H1 (cell line): ENCODE data around the gene LRP1-AS. TPM values are rescaled to one million over a fixed set of nuclear protein-coding genes. Genes with fewer than 3 reads are reported as not detected.

Source experiments
- CTCF ChIA-PET: fragments of 300-600 bp; sonication (Branson Sonifier 250); formaldehyde crosslinking; loops from one replicate; lab custom pipeline; 2021; ENCODE audit not compliant: partially characterized antibody; lab: Charles Lee
- POLR2A ChIA-PET: fragments of 300-600 bp; sonication (Branson Sonifier 250); formaldehyde crosslinking; loops from one replicate; lab custom pipeline; 2021; ENCODE audit warnings: inconsistent platforms; ENCODE audit not compliant: partially characterized antibody; lab: Charles Lee
- DNase-seq, 2 experiments: peaks; one replicate each; pipeline versions ENCODE4 v3.0.0 to v3.0.0-alpha.2; 2010 to 2022; ENCODE audit warnings: low spot score in 2 of 2, low read depth in 1 of 2, mixed read lengths in 1 of 2
- FAIRE-seq: peaks from 2 replicates; lab custom pipeline; 2011; peaks lifted over from hg19 to GRCh38; lab: Jason Lieb, UNC
- H2AFZ ChIP-seq: 2 replicates; pipeline ENCODE4 v1.8.1; 2012; ENCODE audit warnings: low read length, inconsistent platforms
- H2AK5ac ChIP-seq: 2 replicates; pipeline ENCODE4 v1.6.1; 2013; ENCODE audit warnings: low read depth, low read length
- H2BK120ac ChIP-seq: replicated peaks from 2 replicates; pipeline ENCODE3; 2013; ENCODE audit warnings: low read depth, low read length, inconsistent platforms
- H2BK12ac ChIP-seq: 2 replicates; pipeline ENCODE4 v1.6.1; 2013; ENCODE audit warnings: low read depth, low read length
- H2BK15ac ChIP-seq: 2 replicates; pipeline ENCODE4 v1.6.1; 2013; ENCODE audit warnings: low read length
- H2BK20ac ChIP-seq: 2 replicates; pipeline ENCODE4 v1.6.1; 2013; ENCODE audit warnings: low read length
- H2BK5ac ChIP-seq: 2 replicates; pipeline ENCODE4 v1.6.1; 2013; ENCODE audit warnings: low read depth, low read length
- H3K14ac ChIP-seq: 2 replicates; pipeline ENCODE4 v1.6.1; 2013; ENCODE audit warnings: inconsistent platforms; ENCODE audit not compliant: insufficient read length
- H3K18ac ChIP-seq: 2 replicates; pipeline ENCODE4 v1.6.1; 2013; ENCODE audit warnings: low read length; ENCODE audit errors: extremely low read depth
- H3K23ac ChIP-seq: 2 replicates; pipeline ENCODE4 v1.6.1; 2013; ENCODE audit warnings: inconsistent platforms; ENCODE audit not compliant: insufficient read length
- H3K23me2 ChIP-seq: 2 replicates; pipeline ENCODE4 v1.6.1; 2013; ENCODE audit warnings: low read depth, low read length
- H3K27ac ChIP-seq: 2 replicates; pipeline ENCODE4 v1.6.1; 2011; ENCODE audit warnings: low read depth, low read length, inconsistent platforms
- H3K27me3 ChIP-seq, 4 experiments: replicated peaks in 1 of 4; 1 replicate in 1 of 4; 2 replicates in 3 of 4; pipeline versions ENCODE4 v1.6.1 to v1.8.1; 2011 to 2013; ENCODE audit warnings: low read length in 3 of 4, mild to moderate bottlenecking in 3 of 4, inconsistent platforms in 2 of 4, mixed read lengths in 2 of 4, moderate library complexity in 1 of 4; ENCODE audit not compliant: control insufficient read depth in 3 of 4, insufficient read depth in 3 of 4; ENCODE audit errors: extremely low read depth in 1 of 4
- H3K36me3 ChIP-seq, 4 experiments: 2 replicates each; pipeline versions ENCODE4 v1.6.1 to v1.8.1; 2011 to 2013; ENCODE audit warnings: mild to moderate bottlenecking in 4 of 4, low read length in 3 of 4, moderate library complexity in 2 of 4, control low read depth in 1 of 4, inconsistent platforms in 1 of 4; ENCODE audit not compliant: insufficient read depth in 4 of 4, control insufficient read depth in 2 of 4
- H3K4ac ChIP-seq: replicated peaks from 2 replicates; pipeline ENCODE3; 2013; ENCODE audit warnings: low read length, low read depth, mixed read lengths, inconsistent platforms; ENCODE audit not compliant: insufficient read length
- H3K4me1 ChIP-seq, 4 experiments: replicated peaks in 1 of 4; 1 replicate in 1 of 4; 2 replicates in 3 of 4; pipeline versions ENCODE4 v1.6.1 to v1.8.1; 2011 to 2013; ENCODE audit warnings: low read length in 3 of 4, inconsistent platforms in 2 of 4, mixed read lengths in 1 of 4; ENCODE audit not compliant: insufficient read depth in 4 of 4, control insufficient read depth in 3 of 4
- H3K4me2 ChIP-seq, 2 experiments: 2 replicates each; pipeline versions ENCODE4 v1.6.1 to v1.8.1; 2011 to 2013; ENCODE audit warnings: low read depth in 2 of 2, low read length in 2 of 2, control low read depth in 1 of 2, inconsistent platforms in 1 of 2, mild to moderate bottlenecking in 1 of 2; ENCODE audit not compliant: insufficient read depth in 1 of 2
- H3K4me3 ChIP-seq, 4 experiments: fragments of 200-600, 300-600 bp in 1 of 4; sonication (generic), shearing (Covaris generic), sonication (Bioruptor Twin) in 1 of 4; 2 replicates each; pipeline versions ENCODE4 v1.5.1 to v1.8.1; 2011 to 2016; ENCODE audit warnings: low read length in 4 of 4, low read depth in 3 of 4, control low read depth in 2 of 4, inconsistent platforms in 2 of 4, mild to moderate bottlenecking in 2 of 4, mixed read lengths in 1 of 4, moderate library complexity in 1 of 4; ENCODE audit not compliant: insufficient read depth in 2 of 4; ENCODE audit errors: extremely low read depth in 1 of 4
- H3K56ac ChIP-seq: replicated peaks from 2 replicates; pipeline ENCODE3; 2013; ENCODE audit warnings: low read depth, mild to moderate bottlenecking, mixed read lengths, low read length, inconsistent platforms; ENCODE audit not compliant: insufficient read length
- H3K79me1 ChIP-seq: 2 replicates; pipeline ENCODE4 v1.6.1; 2013; ENCODE audit warnings: low read depth, low read length, control low read depth
- H3K79me2 ChIP-seq, 2 experiments: 2 replicates each; pipeline versions ENCODE4 v1.6.1 to v1.8.1; 2012 to 2013; ENCODE audit warnings: low read length in 2 of 2, mild to moderate bottlenecking in 2 of 2, inconsistent platforms in 1 of 2; ENCODE audit not compliant: insufficient read depth in 2 of 2, control insufficient read depth in 1 of 2
- H3K9ac ChIP-seq, 4 experiments: replicated peaks in 1 of 4; 1 replicate in 1 of 4; 2 replicates in 3 of 4; pipeline versions ENCODE4 v1.6.1 to v1.8.1; 2011 to 2013; ENCODE audit warnings: low read depth in 3 of 4, low read length in 3 of 4, control low read depth in 2 of 4, mild to moderate bottlenecking in 2 of 4, moderate library complexity in 2 of 4, inconsistent platforms in 1 of 4; ENCODE audit errors: extremely low read depth in 1 of 4
- H3K9me3 ChIP-seq, 2 experiments: 2 replicates each; pipeline versions ENCODE4 v1.6.1 to v1.8.1; 2012 to 2013; ENCODE audit warnings: mild to moderate bottlenecking in 2 of 2, moderate library complexity in 2 of 2, control low read depth in 1 of 2, inconsistent platforms in 1 of 2, low read depth in 1 of 2, low read length in 1 of 2, mixed read lengths in 1 of 2; ENCODE audit not compliant: insufficient read depth in 2 of 2
- H4K20me1 ChIP-seq, 2 experiments: replicated peaks in 1 of 2; 2 replicates each; pipeline versions ENCODE3 to v1.8.1; 2011 to 2013; ENCODE audit warnings: inconsistent platforms in 2 of 2, low read length in 2 of 2, mild to moderate bottlenecking in 1 of 2; ENCODE audit not compliant: insufficient read depth in 2 of 2, control insufficient read depth in 1 of 2
- H4K5ac ChIP-seq: 2 replicates; pipeline ENCODE4 v1.6.1; 2013; ENCODE audit warnings: low read length, low read depth, mixed read lengths, inconsistent platforms; ENCODE audit not compliant: insufficient read length
- H4K8ac ChIP-seq: 2 replicates; pipeline ENCODE4 v1.8.0; 2013; ENCODE audit warnings: mild to moderate bottlenecking, moderate library complexity, low read length, inconsistent platforms; ENCODE audit not compliant: insufficient read depth; ENCODE audit errors: extremely low read depth
- H4K91ac ChIP-seq: replicated peaks from 2 replicates; pipeline ENCODE3; 2013; ENCODE audit warnings: low read length, mixed read lengths, inconsistent platforms; ENCODE audit not compliant: insufficient read length
- BRCA1 ChIP-seq: IDR thresholded peaks from 2 replicates; pipeline ENCODE4 v1.6.1; 2012; ENCODE audit warnings: low read depth, low read length, improper control_type of control experiment
- CEBPB ChIP-seq: IDR thresholded peaks from 2 replicates; pipeline ENCODE4 v1.6.1; 2012; ENCODE audit warnings: low read depth, low read length
- CTBP2 ChIP-seq: IDR thresholded peaks from 2 replicates; pipeline ENCODE4 v1.7.0; 2011; ENCODE audit warnings: borderline replicate concordance, mild to moderate bottlenecking, moderate library complexity, mixed read lengths, low read length; ENCODE audit not compliant: insufficient read depth, insufficient read length
- E2F6 ChIP-seq: IDR thresholded peaks from 2 replicates; pipeline ENCODE4 v1.6.1; 2012; ENCODE audit warnings: inconsistent platforms
- EZH2 ChIP-seq: fragments of 200-600 bp; sonication (generic); IDR thresholded peaks from 2 replicates; pipeline ENCODE4 v1.7.1; 2012; ENCODE audit warnings: low read depth, mild to moderate bottlenecking, moderate library complexity, low read length, inconsistent platforms; ENCODE audit not compliant: severe bottlenecking
- RAD21 ChIP-seq, 2 experiments: IDR thresholded peaks in 1 of 2; conservative IDR thresholded peaks in 1 of 2; 2 replicates each; pipeline ENCODE4 v1.6.1; 2011; ENCODE audit warnings: low read depth in 2 of 2, low read length in 2 of 2, improper control_type of control experiment in 1 of 2, inconsistent platforms in 1 of 2, mild to moderate bottlenecking in 1 of 2, moderate library complexity in 1 of 2
- SIN3A ChIP-seq, 2 experiments: IDR thresholded peaks in 1 of 2; conservative IDR thresholded peaks in 1 of 2; 2 replicates each; pipeline ENCODE4 v1.6.1; 2011 to 2012; ENCODE audit warnings: low read length in 2 of 2, improper control_type of control experiment in 1 of 2, low read depth in 1 of 2, mild to moderate bottlenecking in 1 of 2
- TAF7 ChIP-seq: optimal IDR thresholded peaks from 2 replicates; pipeline ENCODE3; 2011; ENCODE audit warnings: low read depth, mild to moderate bottlenecking, inconsistent platforms, low read length, moderate library complexity, borderline replicate concordance
- TBP ChIP-seq: IDR thresholded peaks from 2 replicates; pipeline ENCODE4 v1.6.1; 2011; ENCODE audit warnings: low read depth, low read length, improper control_type of control experiment
- WGBS, 2 experiments: shearing (Covaris generic) in 1 of 2; methylation state at CpG; one replicate each; pipeline versions ENCODE4 v1.1.6 to v1.1.7; 2013 to 2015; ENCODE audit warnings: low lambda C conversion rate in 2 of 2, mixed read lengths in 2 of 2, inconsistent platforms in 1 of 2, low coverage in 1 of 2, missing lambda C conversion rate in 1 of 2; ENCODE audit not compliant: insufficient replicate concordance in 2 of 2, insufficient coverage in 1 of 2, insufficient read length in 1 of 2; ENCODE audit errors: extremely low coverage in 1 of 2, missing lambda C conversion rate in 1 of 2; 5-methylcytosine and 5-hydroxymethylcytosine counted together
- polyA plus RNA-seq, 7 experiments: library from polyadenylated mRNA; depleted of rRNA in 3 of 7; stranded (reverse) in 5 of 7; unstranded in 2 of 7; fragments of >200 nt in 5 of 7; fragments of 200-250 nt in 2 of 7; gene quantifications; 1 replicate in 5 of 7; 2 replicates in 1 of 7; 4 replicates in 1 of 7; pipeline versions ENCODE4 v1.2.1 to v1.2.3, GENCODE V29; 2011 to 2013; ENCODE audit warnings: missing spikeins in 2 of 7, mixed read lengths in 2 of 7
- total RNA-seq: library from RNA; stranded (reverse); fragmentation: NEBNext Ultra II Directional; extraction: Animal tissue kit (Norgen Biotek cat#: 25700); gene quantifications from 2 replicates; pipeline ENCODE4 v1.2.1, GENCODE V29; 2021

The LRP1-AS gene
- total and polyA plus RNA-seq, 2 of the 8 experiments (the other 6 are each of a cell fraction or from before 2014, with no cell fraction given), result not detected

- H3K23ac ChIP-seq, result no peak overlapping the region
- peak overlapping the region; percentile 81 to 93 (median 87) for H3K4me3 ChIP-seq
- H4K91ac ChIP-seq, result peak overlapping the region; percentile 76
- H2BK20ac ChIP-seq, result no peak overlapping the region
- peaks cover 6% of the 10 kb centered on the region; the same call in 1 of the 2 replicates for H3K79me1 ChIP-seq
- no peak overlapping the region for H2AK5ac ChIP-seq
- H2BK120ac ChIP-seq, result no peak overlapping the region
- H3K9me3 ChIP-seq, result no peaks in the 10 kb centered on the region
- DNase-seq (peak in 1 of 2 experiments; percentile 78), FAIRE-seq (no peak)
- no peak overlapping the region for H2BK15ac ChIP-seq
- H2AFZ ChIP-seq, result no peak overlapping the region
- no peak overlapping the region for H3K4ac ChIP-seq
- H3K36me3 ChIP-seq, result no peaks in the 10 kb centered on the region; a peak in 1 of 8 replicates
- peak overlapping the region; percentile 93 for H3K18ac ChIP-seq
- H3K79me2 ChIP-seq, result peaks cover 7 to 29% of the 10 kb centered on the region in 2 experiments; a peak in 3 of 4 replicates
- H3K14ac ChIP-seq, result no peak overlapping the region
- CTCF ChIA-PET, result interaction anchor here (0.5 to 19.8 kb wide), 21 partner anchors 7 to 111 kb away, joined by 3 to 305 read pairs (median 5); partner anchors contain the start of gene STAT6
- H2BK5ac ChIP-seq, result 0 out of 2 replicates have a peak overlapping the region, but pooled peaks have one; percentile 77
- no peak overlapping the region; the same call in 1 of the 2 replicates for H4K8ac ChIP-seq
- peaks cover 15 to 24% (median 20%) of the 10 kb centered on the region in 4 experiments; a peak in 6 of 7 replicates for H3K4me1 ChIP-seq
- peak overlapping the region; percentile 69; the same call in 1 of the 2 replicates for H2BK12ac ChIP-seq
- peak overlapping the region; percentile 69 for H4K5ac ChIP-seq
- POLR2A ChIA-PET, result interaction anchor here (0.7 to 9.3 kb wide), 27 partner anchors 9 to 392 kb away, joined by 3 to 105 read pairs (median 7); partner anchors contain the start of genes LRP1-AS, NEMP1, SHMT2 and STAT6
- H3K4me2 ChIP-seq, result peak overlapping the region; percentile 85 to 86
- no peaks in the 10 kb centered on the region for H3K27me3 ChIP-seq
- no peak overlapping the region for H3K27ac ChIP-seq
- WGBS, 2 experiments, result 15% methylated on average over 23 of the region's 26 CpGs; no CpG with 5 or more reads in 1 of the 2 experiments
- H3K9ac ChIP-seq, result peak overlapping the region in 1 of 4 experiments; percentile 41; a peak in 2 of 7 replicates
- H3K56ac ChIP-seq, result no peak overlapping the region
- peaks cover 5 to 7% of the 10 kb centered on the region in 2 experiments for H4K20me1 ChIP-seq
- peaks cover 6% of the 10 kb centered on the region; the same call in 1 of the 2 replicates for H3K23me2 ChIP-seq
- TF ChIP-seq CTBP2 (peak; percentile 54), SIN3A (conservative IDR thresholded peaks at IDR 0.05 in 1 of 2, IDR thresholded peaks at IDR 0.05 in 1 of 2; ENCODE audit: low read depth in 1 of 2, low read length in 2 of 2) (peak in 1 of 2 experiments; percentile 15; a peak in 1 of 4 replicates), EZH2 (no peak), TAF7 (peak; percentile 6), E2F6 (peak; percentile 40; the same call in 1 of the 2 replicates), TBP (peak; percentile 40; the same call in 1 of the 2 replicates), RAD21 (IDR thresholded peaks at IDR 0.05 in 1 of 2, conservative IDR thresholded peaks at IDR 0.05 in 1 of 2; ENCODE audit: low read depth in 2 of 2, low read length in 2 of 2) (peak; percentile 21 to 46; a peak in 3 of 4 replicates), CEBPB (no peak), BRCA1 (no peak)
These were observed 20.2 kb downstream of the LRP1-AS start for GRCh38 chr12:57127101-57127725.
